ENCODE results near the gene PCDH8. TPM values are rescaled to one million over a fixed set of nuclear protein-coding genes. Genes with fewer than 3 reads are reported as not detected.

The PCDH8 gene
- total RNA-seq, 1 experiment from 2014 or later = not detected

DNA sequence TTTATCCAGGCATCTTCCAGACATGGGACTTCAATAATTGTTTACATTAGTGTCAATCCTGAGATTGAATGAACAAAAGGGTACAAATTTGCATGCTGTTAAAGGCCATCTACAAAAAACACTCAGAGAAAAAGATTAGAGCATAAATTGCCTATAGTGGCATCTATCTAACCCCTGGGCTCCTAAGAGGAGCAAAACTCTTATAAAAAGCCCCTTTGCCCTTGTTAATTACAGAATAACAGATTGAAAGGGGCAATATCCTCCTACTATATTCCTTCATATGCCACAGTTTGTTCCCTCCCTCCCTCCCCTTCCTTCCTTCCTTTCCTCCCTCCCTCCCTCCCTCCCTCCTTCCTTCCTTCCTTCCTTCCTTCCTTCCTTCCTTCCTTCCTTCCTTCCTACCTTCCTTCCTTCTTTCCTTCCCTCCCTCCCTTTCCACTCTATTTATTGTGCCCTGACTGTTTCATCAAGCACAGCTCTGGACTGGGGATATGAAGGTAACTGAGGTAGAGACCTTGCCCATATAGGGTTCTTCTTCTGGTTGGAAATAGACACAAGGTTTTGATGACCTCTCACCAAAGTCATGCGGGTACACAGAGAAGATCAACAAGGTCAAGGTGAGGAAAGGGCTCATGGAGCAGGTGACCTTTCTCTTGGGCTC, 49.5 kb downstream of the PCDH8 start:
- no peak overlapping the region for H3K4me3 ChIP-seq (ENCODE audit: low read depth, low read length)
- H3K27ac Mint-ChIP-seq (ENCODE audit: unreplicated experiment) = no peak overlapping the region
- no peaks in the 10 kb centered on the region; the same call in 1 of the 2 replicates for H3K27me3 ChIP-seq (replicated peaks; ENCODE audit: control insufficient read depth, insufficient read depth, low read length)
- peaks cover 26% of the 10 kb centered on the region for H3K27me3 Mint-ChIP-seq (ENCODE audit: insufficient read depth, unreplicated experiment)
- no peaks in the 10 kb centered on the region for H3K4me1 ChIP-seq
- no peaks in the 10 kb centered on the region for H3K9me3 Mint-ChIP-seq (ENCODE audit: unreplicated experiment)
- no peak for DNase-seq
- no TSS peak for BruUV-seq (replicated peaks)
- ChIA-PET POLR2A (no interaction called here), CTCF (no interaction called here)
- H3K36me3 Mint-ChIP-seq (ENCODE audit: insufficient read depth, unreplicated experiment) = no peaks in the 10 kb centered on the region
- no peak overlapping the region for H3K4me3 Mint-ChIP-seq (ENCODE audit: unreplicated experiment)
- intact Hi-C loops (cut with micrococcal nuclease; ENCODE audit: unreplicated experiment) = no loop called here
- no peaks in the 10 kb centered on the region for H3K4me1 Mint-ChIP-seq (ENCODE audit: low read depth, unreplicated experiment)
- TF ChIP-seq, protein P1, sequence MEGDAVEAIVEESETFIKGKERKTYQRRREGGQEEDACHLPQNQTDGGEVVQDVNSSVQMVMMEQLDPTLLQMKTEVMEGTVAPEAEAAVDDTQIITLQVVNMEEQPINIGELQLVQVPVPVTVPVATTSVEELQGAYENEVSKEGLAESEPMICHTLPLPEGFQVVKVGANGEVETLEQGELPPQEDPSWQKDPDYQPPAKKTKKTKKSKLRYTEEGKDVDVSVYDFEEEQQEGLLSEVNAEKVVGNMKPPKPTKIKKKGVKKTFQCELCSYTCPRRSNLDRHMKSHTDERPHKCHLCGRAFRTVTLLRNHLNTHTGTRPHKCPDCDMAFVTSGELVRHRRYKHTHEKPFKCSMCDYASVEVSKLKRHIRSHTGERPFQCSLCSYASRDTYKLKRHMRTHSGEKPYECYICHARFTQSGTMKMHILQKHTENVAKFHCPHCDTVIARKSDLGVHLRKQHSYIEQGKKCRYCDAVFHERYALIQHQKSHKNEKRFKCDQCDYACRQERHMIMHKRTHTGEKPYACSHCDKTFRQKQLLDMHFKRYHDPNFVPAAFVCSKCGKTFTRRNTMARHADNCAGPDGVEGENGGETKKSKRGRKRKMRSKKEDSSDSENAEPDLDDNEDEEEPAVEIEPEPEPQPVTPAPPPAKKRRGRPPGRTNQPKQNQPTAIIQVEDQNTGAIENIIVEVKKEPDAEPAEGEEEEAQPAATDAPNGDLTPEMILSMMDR (IDR thresholded peaks at IDR 0.05; ENCODE audit: insufficient read depth in 1 of 2, low read depth in 1 of 2, low read length in 1 of 2, severe bottlenecking in 1 of 2, unreplicated experiment in 1 of 2) = no peak
- H3K9me3 ChIP-seq = no peaks in the 10 kb centered on the region
- no peaks in the 10 kb centered on the region for H3K36me3 ChIP-seq (ENCODE audit: control insufficient read depth, insufficient read depth, low read length)

DNA sequence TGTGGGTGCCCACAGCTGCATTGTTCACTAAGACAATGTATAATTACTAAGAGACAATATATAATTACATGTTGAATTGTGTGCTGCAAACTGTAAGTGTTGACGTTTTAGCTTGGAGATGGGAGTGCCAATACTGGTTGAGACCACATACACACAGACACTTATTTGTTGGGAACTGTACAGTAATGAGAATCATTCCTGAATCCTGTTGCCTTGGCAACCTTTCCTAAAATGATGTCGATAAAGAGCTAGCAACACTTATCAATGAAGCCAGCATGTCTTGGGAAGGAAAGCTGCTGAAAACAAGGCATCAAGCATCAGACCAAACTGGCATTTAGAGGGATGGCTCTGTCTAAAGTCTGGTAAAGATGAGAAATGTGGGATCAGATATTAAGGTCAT, 51.3 kb downstream of the PCDH8 start:
- ChIA-PET POLR2A (no interaction called here), CTCF (no interaction called here)
- H3K36me3 ChIP-seq (ENCODE audit: control insufficient read depth, insufficient read depth, low read length) = no peaks in the 10 kb centered on the region
- no peaks in the 10 kb centered on the region for H3K4me1 ChIP-seq
- no TSS peak for BruUV-seq (replicated peaks)
- intact Hi-C loops (cut with micrococcal nuclease; ENCODE audit: unreplicated experiment) = no loop called here
- Mint-ChIP-seq H3K9me3 (ENCODE audit: unreplicated experiment) (no peaks in the 10 kb centered on the region), H3K4me1 (ENCODE audit: low read depth, unreplicated experiment) (no peaks in the 10 kb centered on the region), H3K27me3 (ENCODE audit: insufficient read depth, unreplicated experiment) (peaks cover 23% of the 10 kb centered on the region), H3K27ac (ENCODE audit: unreplicated experiment) (no peak overlapping the region), H3K36me3 (ENCODE audit: insufficient read depth, unreplicated experiment) (no peaks in the 10 kb centered on the region), H3K4me3 (ENCODE audit: unreplicated experiment) (no peak overlapping the region)
- DNase-seq = no peak
- H3K9me3 ChIP-seq = no peaks in the 10 kb centered on the region
- no peaks in the 10 kb centered on the region; the same call in 1 of the 2 replicates for H3K27me3 ChIP-seq (replicated peaks; ENCODE audit: control insufficient read depth, insufficient read depth, low read length)
- H3K4me3 ChIP-seq (ENCODE audit: low read depth, low read length) = no peak overlapping the region
- TF ChIP-seq, protein P1 (IDR thresholded peaks at IDR 0.05; ENCODE audit: insufficient read depth in 1 of 2, low read depth in 1 of 2, low read length in 1 of 2, severe bottlenecking in 1 of 2, unreplicated experiment in 1 of 2) = no peak

DNA sequence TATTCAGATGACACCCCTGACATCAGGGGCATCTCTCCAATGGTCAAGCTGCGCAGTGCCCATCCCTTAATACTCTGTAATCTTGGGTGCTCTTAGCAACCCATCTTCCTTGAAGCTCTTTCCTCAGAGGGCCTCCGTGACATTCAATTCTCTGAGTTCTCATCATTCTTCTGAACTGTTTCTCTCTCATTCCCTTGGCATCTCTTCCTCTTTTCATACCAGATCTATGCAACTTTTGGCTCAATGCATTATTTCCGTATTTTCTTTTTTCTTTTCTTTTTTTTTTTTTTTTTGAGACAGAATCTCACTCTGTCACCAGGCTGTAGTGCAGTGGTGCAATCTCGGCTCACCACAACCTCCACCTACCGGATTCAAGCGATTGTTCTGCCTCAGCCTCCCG, 53.9 kb downstream of the PCDH8 start:
- Mint-ChIP-seq H3K4me3 (ENCODE audit: unreplicated experiment) (no peak overlapping the region), H3K27ac (ENCODE audit: unreplicated experiment) (no peak overlapping the region), H3K36me3 (ENCODE audit: insufficient read depth, unreplicated experiment) (no peaks in the 10 kb centered on the region), H3K27me3 (ENCODE audit: insufficient read depth, unreplicated experiment) (peaks cover 21% of the 10 kb centered on the region), H3K4me1 (ENCODE audit: low read depth, unreplicated experiment) (no peaks in the 10 kb centered on the region), H3K9me3 (ENCODE audit: unreplicated experiment) (no peaks in the 10 kb centered on the region)
- no peak for DNase-seq
- Histone ChIP-seq H3K4me1 (no peaks in the 10 kb centered on the region), H3K4me3 (ENCODE audit: low read depth, low read length) (no peak overlapping the region), H3K9me3 (no peaks in the 10 kb centered on the region), H3K36me3 (ENCODE audit: control insufficient read depth, insufficient read depth, low read length) (no peaks in the 10 kb centered on the region), H3K27me3 (replicated peaks; ENCODE audit: control insufficient read depth, insufficient read depth, low read length) (no peaks in the 10 kb centered on the region; the same call in 1 of the 2 replicates)
- intact Hi-C loops (cut with micrococcal nuclease; ENCODE audit: unreplicated experiment) = no loop called here
- POLR2A ChIA-PET = no interaction called here
- no TSS peak for BruUV-seq (replicated peaks)
- CTCF ChIA-PET = interaction anchor here (0.7 kb wide), 1 partner anchor 342 kb away, joined by 4 read pairs; no protein-coding TSS in a partner anchor
- TF ChIP-seq, protein P1 (IDR thresholded peaks at IDR 0.05; ENCODE audit: insufficient read depth in 1 of 2, low read depth in 1 of 2, low read length in 1 of 2, severe bottlenecking in 1 of 2, unreplicated experiment in 1 of 2) = no peak

Data from Caco-2 (cell line).